Activated naive CD8-positive, alpha-beta T cell treated with anti-CD3 and anti-CD28 coated beads, Interleukin-2, amount 10 ng/mL, durations not matched to agents 7 days and 5 days (primary cell): ENCODE data around the gene SORCS2. TPM values are rescaled to one million over a fixed set of nuclear protein-coding genes. Genes with fewer than 3 reads are reported as not detected.

Source experiments
- ATAC-seq: fragments of 150-1000 bp; cut with Tn5 transposase; one replicate; pipeline ENCODE4 v1.10.0; 2021; ENCODE audit warnings: low read depth, moderate library complexity
- POLR2A ChIA-PET: fragments of 350-600 bp; sonication (Branson Sonifier 250); formaldehyde crosslinking; loops from one replicate; lab custom pipeline; 2021; ENCODE audit warnings: antibody characterized with exemption; lab: Charles Lee
- DNase-seq: peaks from one replicate; pipeline ENCODE4 v3.0.0; 2021
- H3K27ac Mint-ChIP-seq: one replicate; pipeline ENCODE4 v1.8.0; 2022; ENCODE audit warnings: mild to moderate bottlenecking, mixed read lengths
- H3K27me3 Mint-ChIP-seq: one replicate; pipeline ENCODE4 v1.8.0; 2022; ENCODE audit warnings: mild to moderate bottlenecking, moderate library complexity, mixed read lengths
- H3K36me3 Mint-ChIP-seq: one replicate; pipeline ENCODE4 v1.8.0; 2021; ENCODE audit warnings: mild to moderate bottlenecking, mixed read lengths
- H3K4me1 Mint-ChIP-seq: one replicate; pipeline ENCODE4 v1.8.0; 2021; ENCODE audit warnings: mixed read lengths
- H3K4me3 Mint-ChIP-seq: one replicate; pipeline ENCODE4 v1.8.0; 2022; ENCODE audit warnings: mild to moderate bottlenecking, moderate library complexity, mixed read lengths
- H3K9me3 Mint-ChIP-seq: one replicate; pipeline ENCODE4 v1.8.0; 2021; ENCODE audit warnings: mixed read lengths
- total RNA-seq, 2 experiments: library from RNA; stranded (reverse); gene quantifications; one replicate each; pipeline ENCODE4 v1.2.3, GENCODE V29; 2021

Gene SORCS2
- total RNA-seq, 2 experiments from 2014 or later = not detected

DNA sequence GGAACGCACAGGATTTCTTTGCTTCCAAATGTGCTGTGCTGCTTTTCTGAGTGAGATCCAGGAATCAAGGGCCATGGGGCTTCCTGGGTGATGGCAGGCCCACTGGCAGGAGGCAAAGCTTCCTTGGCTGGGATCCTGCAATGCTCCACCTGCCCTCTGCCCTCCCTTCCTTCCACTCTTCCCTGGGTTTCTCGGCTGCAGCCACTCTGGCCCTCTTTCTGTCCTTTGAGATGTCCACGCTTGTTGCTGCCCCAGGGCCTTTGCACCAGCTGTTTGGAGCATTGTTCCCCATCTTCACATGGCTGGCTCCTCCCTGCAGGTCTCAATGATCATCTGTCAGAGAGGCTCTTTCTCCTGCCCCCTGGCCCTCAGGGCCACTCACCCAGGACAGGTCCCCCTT is 163.5 kb downstream of the SORCS2 start:
- no peak overlapping the region for H3K4me3 Mint-ChIP-seq
- no peaks in the 10 kb centered on the region for H3K9me3 Mint-ChIP-seq
- no peak overlapping the region for H3K27ac Mint-ChIP-seq
- ATAC-seq (no peak), DNase-seq (no peak)
- POLR2A ChIA-PET = no interaction called here
- H3K4me1 Mint-ChIP-seq = no peaks in the 10 kb centered on the region
- no peaks in the 10 kb centered on the region for H3K36me3 Mint-ChIP-seq
- H3K27me3 Mint-ChIP-seq = peaks cover 1% of the 10 kb centered on the region

DNA sequence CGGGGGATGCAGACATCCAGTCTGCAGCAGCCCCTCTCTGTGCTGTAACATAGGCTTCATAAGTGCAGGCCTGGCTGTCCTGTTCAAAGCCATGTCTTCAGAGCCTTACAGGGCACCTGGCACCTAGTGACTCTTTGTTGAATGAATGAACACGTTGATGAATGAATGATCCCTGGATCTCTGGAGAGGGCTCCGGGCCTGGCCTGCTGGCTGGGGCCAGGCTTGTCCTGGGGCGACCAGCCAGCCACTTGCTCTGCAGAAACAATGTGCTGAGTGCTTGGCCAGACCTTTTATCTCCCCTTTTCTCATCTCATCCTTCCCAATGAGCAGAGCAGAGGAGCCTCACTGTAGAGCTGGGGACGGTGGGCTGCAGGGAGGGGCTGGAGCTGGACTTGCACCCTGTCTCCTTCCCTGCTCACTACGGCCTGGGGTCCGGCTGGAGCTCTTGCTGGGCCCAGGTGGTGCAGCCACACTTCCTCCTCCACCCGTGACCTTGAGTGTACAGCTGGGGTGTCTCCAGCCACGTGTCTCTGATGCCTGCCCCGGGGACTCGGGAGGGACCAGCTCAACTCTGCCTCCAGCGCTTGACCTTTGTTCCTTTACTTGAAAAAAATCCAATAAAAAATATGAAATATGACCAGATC is 164.5 kb downstream of the SORCS2 start:
- DNase-seq = no peak
- H3K9me3 Mint-ChIP-seq = no peaks in the 10 kb centered on the region
- no peak for ATAC-seq
- H3K4me3 Mint-ChIP-seq = no peak overlapping the region
- no peaks in the 10 kb centered on the region for H3K36me3 Mint-ChIP-seq
- H3K27ac Mint-ChIP-seq = no peak overlapping the region
- H3K4me1 Mint-ChIP-seq = no peaks in the 10 kb centered on the region
- H3K27me3 Mint-ChIP-seq = peaks cover 3% of the 10 kb centered on the region
- POLR2A ChIA-PET = no interaction called here

- Mint-ChIP-seq H3K4me3 (no peak overlapping the region), H3K27ac (no peak overlapping the region), H3K36me3 (no peaks in the 10 kb centered on the region), H3K9me3 (no peaks in the 10 kb centered on the region), H3K4me1 (no peaks in the 10 kb centered on the region), H3K27me3 (peaks cover 3% of the 10 kb centered on the region)
- no peak for ATAC-seq
- no peak for DNase-seq
- POLR2A ChIA-PET = no interaction called here
Observed at GRCh38 chr4:7357323-7357722, 165.0 kb downstream of the SORCS2 start.

GRCh38 chr4:7358100-7358735 is 165.9 kb downstream of the SORCS2 start:
- no peaks in the 10 kb centered on the region for H3K4me1 Mint-ChIP-seq
- POLR2A ChIA-PET = no interaction called here
- DNase-seq (no peak), ATAC-seq (no peak)
- no peak overlapping the region for H3K4me3 Mint-ChIP-seq
- H3K27ac Mint-ChIP-seq = no peak overlapping the region
- H3K9me3 Mint-ChIP-seq = no peaks in the 10 kb centered on the region
- H3K36me3 Mint-ChIP-seq = no peaks in the 10 kb centered on the region
- H3K27me3 Mint-ChIP-seq = peaks cover 3% of the 10 kb centered on the region

DNA sequence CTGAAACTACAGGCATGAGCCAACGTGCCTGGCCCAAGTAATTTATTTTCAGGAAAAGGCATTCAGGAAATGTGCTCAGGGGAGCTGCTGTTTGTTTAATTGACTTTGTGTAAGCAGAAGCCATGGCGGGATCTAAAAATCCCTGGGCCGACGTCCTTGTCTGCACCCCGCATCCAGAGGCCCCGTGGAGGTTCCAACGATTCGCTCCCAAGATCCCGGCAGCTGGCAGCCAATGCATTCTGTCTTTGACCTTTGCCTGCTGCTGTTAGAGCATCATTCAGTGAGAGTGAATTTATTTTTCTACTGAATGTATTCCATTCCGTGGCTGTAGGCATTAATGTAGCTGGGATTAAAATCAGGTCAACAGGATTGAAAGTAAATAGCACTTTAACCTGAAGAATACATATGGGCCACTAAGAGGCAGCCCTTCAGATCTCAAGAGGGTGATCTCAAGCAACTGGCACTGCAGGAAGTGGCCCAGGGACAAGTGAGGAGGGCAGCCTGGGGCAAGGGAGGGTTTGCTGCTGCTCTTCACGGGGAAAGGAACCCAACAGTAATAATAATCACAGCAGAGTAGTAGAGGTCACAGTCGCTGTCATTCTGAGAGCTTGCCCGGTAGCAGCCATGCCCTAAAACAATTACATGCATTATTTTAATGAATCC is 167.2 kb downstream of the SORCS2 start:
- Mint-ChIP-seq H3K9me3 (peaks cover 2% of the 10 kb centered on the region), H3K36me3 (no peaks in the 10 kb centered on the region), H3K4me3 (no peak overlapping the region), H3K27ac (no peak overlapping the region), H3K27me3 (peaks cover 3% of the 10 kb centered on the region), H3K4me1 (no peaks in the 10 kb centered on the region)
- DNase-seq (no peak), ATAC-seq (no peak)
- POLR2A ChIA-PET = no interaction called here

DNA sequence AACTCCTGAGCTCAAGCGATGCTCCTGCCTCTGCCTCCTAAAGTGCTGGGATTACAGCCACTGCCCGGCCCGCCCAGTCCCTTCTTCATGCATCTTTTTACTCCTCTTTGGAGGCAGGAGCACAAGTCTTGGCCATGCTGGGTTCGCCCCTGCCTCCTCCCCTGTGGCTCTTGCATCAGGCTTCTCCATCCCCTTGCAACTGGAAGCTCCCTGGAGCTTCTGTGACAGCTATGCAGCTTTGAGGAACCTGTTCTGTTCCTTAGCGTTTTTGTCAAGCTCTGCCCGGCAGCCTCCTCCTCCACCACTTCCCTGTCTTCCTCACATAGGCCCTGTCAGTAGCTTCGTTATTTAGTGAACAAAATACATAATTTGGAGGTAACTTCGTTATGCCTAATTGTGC is 168.5 kb downstream of the SORCS2 start:
- H3K27ac Mint-ChIP-seq = no peak overlapping the region
- H3K27me3 Mint-ChIP-seq = peaks cover 3% of the 10 kb centered on the region
- ATAC-seq = no peak
- no peak overlapping the region for H3K4me3 Mint-ChIP-seq
- no peak for DNase-seq
- POLR2A ChIA-PET = no interaction called here
- peaks cover 2% of the 10 kb centered on the region for H3K9me3 Mint-ChIP-seq
- no peaks in the 10 kb centered on the region for H3K36me3 Mint-ChIP-seq
- H3K4me1 Mint-ChIP-seq = no peaks in the 10 kb centered on the region

GRCh38 chr4:7361280-7361895 is 169.1 kb downstream of the SORCS2 start:
- POLR2A ChIA-PET = no interaction called here
- no peaks in the 10 kb centered on the region for H3K36me3 Mint-ChIP-seq
- H3K4me3 Mint-ChIP-seq = no peak overlapping the region
- H3K9me3 Mint-ChIP-seq = peaks cover 2% of the 10 kb centered on the region
- no peak for ATAC-seq
- no peaks in the 10 kb centered on the region for H3K4me1 Mint-ChIP-seq
- H3K27ac Mint-ChIP-seq = no peak overlapping the region
- DNase-seq = no peak
- H3K27me3 Mint-ChIP-seq = peaks cover 3% of the 10 kb centered on the region

- Mint-ChIP-seq H3K4me3 (no peak overlapping the region), H3K27ac (no peak overlapping the region)
- ATAC-seq = no peak
Observed at GRCh38 chr4:7362341-7362740, 170.0 kb downstream of the SORCS2 start.

DNA sequence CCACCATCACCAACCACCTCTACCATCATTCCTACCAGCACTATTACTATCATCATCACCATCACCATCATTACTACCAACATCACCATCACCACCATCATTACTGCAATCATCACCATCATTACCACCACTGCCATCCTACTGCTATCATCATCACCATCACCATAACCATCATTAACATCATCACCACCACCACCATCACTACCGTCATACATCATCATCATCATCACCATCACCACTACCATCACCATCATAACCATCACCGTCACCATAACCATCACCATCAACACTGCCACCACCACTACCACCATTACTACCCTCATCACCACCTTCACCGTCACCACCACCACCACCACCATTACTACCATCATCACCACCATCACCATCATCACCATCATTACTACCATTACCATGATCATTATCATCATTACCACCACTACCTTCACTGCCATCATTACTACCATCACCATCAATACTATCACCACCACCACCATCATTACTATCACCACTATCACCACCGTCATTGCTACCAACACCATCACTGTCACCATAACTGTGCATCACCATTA is 170.6 kb downstream of the SORCS2 start:
- H3K36me3 Mint-ChIP-seq = no peaks in the 10 kb centered on the region
- DNase-seq (no peak), ATAC-seq (no peak)
- no peak overlapping the region for H3K27ac Mint-ChIP-seq
- H3K4me3 Mint-ChIP-seq = no peak overlapping the region
- peaks cover 2% of the 10 kb centered on the region for H3K9me3 Mint-ChIP-seq
- peaks cover 3% of the 10 kb centered on the region for H3K4me1 Mint-ChIP-seq
- POLR2A ChIA-PET = no interaction called here
- H3K27me3 Mint-ChIP-seq = peaks cover 3% of the 10 kb centered on the region

More at GRCh38 chr4:7362341-7362740, 170.0 kb downstream of the SORCS2 start:
- peaks cover 2% of the 10 kb centered on the region for H3K9me3 Mint-ChIP-seq
- no peak for DNase-seq
- peaks cover 3% of the 10 kb centered on the region for H3K27me3 Mint-ChIP-seq
- POLR2A ChIA-PET = no interaction called here
- H3K4me1 Mint-ChIP-seq = peaks cover 3% of the 10 kb centered on the region
- no peaks in the 10 kb centered on the region for H3K36me3 Mint-ChIP-seq

DNA sequence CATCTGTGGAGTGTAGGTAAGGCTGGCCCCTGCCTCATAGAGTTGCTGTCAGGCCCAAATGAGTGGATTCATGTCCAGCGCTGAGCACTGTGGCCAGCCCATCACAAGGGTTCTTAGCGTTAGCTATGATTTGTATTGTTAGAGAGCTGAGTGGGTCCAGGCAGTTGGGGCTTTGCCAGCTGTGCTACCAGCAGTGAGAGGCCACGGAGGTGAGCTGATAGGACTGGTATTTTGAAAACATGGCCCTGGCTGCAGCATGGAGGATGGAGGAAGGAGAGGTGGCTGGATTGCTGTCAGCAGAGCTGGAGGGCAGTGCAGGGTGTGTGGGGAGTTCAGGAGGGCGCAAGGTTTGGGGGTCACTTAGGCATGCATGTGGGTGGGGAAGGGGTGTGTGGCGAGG is 172.6 kb downstream of the SORCS2 start:
- Mint-ChIP-seq H3K4me3 (no peak overlapping the region), H3K9me3 (peaks cover 2% of the 10 kb centered on the region), H3K27me3 (peaks cover 3% of the 10 kb centered on the region), H3K27ac (no peak overlapping the region), H3K36me3 (no peaks in the 10 kb centered on the region), H3K4me1 (peaks cover 3% of the 10 kb centered on the region)
- POLR2A ChIA-PET = no interaction called here
- ATAC-seq = no peak
- DNase-seq = no peak

DNA sequence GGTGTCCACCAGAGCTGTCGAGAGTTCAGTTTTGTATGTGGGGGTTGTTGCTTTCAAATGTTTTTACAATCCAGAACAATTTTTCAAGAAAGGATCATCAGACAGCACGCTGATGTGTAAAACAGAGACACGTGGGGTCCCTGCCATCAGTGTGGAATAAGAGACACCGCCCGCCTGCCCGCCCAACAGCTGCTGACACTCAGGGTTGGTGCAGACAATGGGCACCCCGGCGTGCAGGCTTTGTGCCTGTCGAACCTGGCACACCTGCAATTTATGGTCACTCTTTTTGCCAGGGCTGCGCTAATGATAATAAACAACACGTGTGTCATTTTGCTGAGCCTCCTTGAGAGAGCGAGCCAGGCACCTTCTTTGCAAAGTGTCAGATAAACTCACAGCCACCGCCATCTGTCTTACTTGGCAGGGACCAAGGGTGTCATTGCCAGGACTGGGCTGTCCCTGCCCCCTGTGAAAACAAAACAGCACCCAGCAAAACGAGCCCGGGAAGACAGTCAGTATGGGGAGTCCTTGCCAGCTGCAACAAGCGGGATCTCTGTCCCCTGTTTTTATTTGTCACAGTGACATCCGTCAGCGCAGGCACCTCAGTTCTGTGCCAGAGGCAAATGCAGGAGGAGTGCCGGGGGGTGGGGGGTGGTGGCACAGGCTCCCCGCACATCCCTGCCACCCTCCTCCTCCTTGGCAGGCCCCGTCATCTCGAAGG is 173.3 kb downstream of the SORCS2 start:
- H3K36me3 Mint-ChIP-seq = no peaks in the 10 kb centered on the region
- H3K27me3 Mint-ChIP-seq = peaks cover 3% of the 10 kb centered on the region
- ATAC-seq = no peak

GRCh38 chr4:7366180-7366945 is 174.0 kb downstream of the SORCS2 start:
- H3K4me1 Mint-ChIP-seq = peaks cover 3% of the 10 kb centered on the region
- no peaks in the 10 kb centered on the region for H3K27me3 Mint-ChIP-seq
- ATAC-seq (no peak), DNase-seq (no peak)
- peaks cover 2% of the 10 kb centered on the region for H3K9me3 Mint-ChIP-seq
- H3K36me3 Mint-ChIP-seq = no peaks in the 10 kb centered on the region
- POLR2A ChIA-PET = no interaction called here
- no peak overlapping the region for H3K27ac Mint-ChIP-seq
- no peak overlapping the region for H3K4me3 Mint-ChIP-seq

More for the DNA sequence above, 173.3 kb downstream of the SORCS2 start:
- no peak overlapping the region for H3K4me3 Mint-ChIP-seq
- H3K4me1 Mint-ChIP-seq = peaks cover 3% of the 10 kb centered on the region
- DNase-seq = no peak
- H3K9me3 Mint-ChIP-seq = peaks cover 2% of the 10 kb centered on the region
- no peak overlapping the region for H3K27ac Mint-ChIP-seq
- POLR2A ChIA-PET = no interaction called here
